RKO (cell line): Measurements from ENCODE around the gene ADAMTS2.

ENCODE experiments used
- DNase-seq: peaks from one replicate; pipeline ENCODE4 v3.0.0-alpha.2; 2016; ENCODE audit warnings: low spot score

Gene ADAMTS2

DNA sequence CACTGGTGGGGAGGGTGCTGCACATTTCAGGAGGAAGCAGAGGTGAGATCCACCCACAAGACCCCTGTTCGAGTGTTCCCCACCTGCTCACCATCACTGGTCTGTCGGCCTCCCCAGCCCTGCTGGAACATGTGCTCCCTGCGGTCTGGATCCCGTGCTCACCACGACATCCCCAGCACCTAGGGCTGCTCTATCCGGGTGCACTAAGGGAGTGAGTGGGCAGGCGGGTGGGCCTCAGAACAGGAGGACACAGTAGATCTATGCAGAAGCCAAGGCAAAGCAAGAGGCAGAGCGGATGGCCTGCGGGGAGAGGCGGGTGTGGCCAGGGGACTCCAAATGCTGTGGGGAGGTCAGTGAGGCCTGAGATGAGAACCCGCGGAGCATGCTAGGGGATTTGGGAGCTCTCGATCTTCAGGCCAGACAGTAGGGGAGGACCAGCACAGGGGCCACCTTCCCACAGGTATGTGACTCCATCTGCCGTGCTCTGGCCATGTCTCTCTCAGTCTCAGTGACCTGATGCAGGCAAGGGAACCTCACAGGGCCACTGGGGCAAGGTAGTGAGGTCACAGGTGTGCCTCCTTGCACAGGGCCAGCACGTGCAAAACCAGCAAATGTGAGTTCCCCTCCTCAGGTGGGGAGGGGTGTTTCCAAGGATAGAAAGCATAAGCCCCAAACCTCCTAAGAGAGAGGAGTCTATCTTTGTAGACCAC, 150.9 kb downstream of the ADAMTS2 start:
- no peak for DNase-seq

DNA sequence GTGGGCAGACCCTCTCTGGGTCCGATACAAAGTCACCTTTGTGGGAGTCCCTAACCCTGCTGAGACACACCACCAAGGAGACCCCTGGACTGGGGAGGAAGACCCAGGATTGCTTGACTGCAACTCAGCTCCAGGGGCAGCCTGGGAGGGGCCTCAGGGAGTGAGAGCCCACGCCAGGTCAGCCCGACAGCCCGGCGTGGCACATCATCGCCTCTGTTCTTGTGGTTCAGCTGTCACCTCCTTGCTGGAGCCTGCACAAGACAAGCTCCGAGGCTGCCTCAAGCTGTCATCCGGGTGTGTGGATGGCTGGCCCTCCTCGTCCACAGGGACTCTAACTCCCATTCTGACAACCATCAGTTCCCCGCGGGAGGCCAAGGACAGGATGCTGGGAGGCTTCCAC, 151.5 kb downstream of the ADAMTS2 start:
- no peak for DNase-seq

DNA sequence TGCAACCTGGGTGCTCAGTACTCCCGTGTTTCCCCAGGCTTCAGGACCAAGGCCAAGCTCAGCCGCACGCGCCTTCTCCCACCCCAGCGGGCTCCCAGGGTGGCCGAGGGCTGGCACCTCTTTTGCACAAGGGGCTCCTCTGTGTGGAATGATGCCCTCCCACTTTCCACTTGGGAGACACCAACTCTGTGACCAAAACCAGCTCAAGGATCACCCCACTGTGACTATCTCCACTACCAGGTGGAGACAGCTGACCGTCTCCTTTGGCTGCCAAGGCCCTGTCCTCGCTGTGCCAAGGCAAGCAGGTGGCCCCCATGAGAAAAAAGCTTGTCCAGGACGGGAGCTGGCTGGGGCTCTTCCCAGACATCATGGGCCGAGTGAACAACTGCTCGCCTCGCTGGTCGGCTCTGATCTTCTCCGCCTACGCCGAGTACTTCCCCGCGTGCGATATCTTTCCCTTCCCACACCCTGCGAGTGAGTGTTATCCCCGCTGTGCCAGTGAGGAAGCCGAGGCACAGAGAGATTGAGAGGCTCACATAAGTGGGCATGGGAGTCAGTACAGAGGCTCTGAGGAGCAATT, 152.3 kb downstream of the ADAMTS2 start:
- DNase-seq: no peak

DNA sequence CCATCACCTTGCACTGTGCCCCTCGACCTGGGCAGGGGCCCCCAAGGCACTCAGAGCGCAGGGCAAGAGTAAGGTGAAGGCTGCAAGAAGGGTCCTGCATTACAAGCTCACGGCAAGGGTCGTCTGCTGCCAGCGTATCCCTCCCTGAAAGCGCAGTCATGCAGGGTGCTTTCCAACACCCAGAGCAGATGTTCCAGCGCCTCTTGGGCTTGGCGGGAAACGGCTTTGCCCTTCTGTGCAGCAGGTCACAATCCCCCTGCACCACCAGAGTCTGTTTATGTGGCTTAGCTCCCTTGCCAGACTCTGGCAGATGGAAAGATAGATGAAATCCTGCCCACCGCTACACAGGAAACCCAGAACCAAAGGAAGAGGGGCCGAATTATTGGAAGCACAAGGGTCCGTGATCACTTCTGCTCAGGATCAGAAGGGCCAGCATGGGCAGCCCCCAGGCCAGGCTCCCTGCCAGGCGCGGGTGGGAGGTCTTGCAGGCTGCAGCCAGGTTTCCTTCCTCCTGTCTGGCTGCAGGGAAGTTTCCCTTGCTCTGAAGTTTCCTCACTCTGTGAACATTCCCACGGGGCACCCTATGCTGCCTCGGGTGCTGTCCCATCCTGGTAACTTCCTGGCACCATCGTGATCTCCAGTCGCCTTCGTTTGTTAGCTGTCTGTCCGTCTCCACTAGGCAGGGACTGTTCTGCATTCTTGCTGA, 152.9 kb downstream of the ADAMTS2 start:
- DNase-seq: no peak

DNA sequence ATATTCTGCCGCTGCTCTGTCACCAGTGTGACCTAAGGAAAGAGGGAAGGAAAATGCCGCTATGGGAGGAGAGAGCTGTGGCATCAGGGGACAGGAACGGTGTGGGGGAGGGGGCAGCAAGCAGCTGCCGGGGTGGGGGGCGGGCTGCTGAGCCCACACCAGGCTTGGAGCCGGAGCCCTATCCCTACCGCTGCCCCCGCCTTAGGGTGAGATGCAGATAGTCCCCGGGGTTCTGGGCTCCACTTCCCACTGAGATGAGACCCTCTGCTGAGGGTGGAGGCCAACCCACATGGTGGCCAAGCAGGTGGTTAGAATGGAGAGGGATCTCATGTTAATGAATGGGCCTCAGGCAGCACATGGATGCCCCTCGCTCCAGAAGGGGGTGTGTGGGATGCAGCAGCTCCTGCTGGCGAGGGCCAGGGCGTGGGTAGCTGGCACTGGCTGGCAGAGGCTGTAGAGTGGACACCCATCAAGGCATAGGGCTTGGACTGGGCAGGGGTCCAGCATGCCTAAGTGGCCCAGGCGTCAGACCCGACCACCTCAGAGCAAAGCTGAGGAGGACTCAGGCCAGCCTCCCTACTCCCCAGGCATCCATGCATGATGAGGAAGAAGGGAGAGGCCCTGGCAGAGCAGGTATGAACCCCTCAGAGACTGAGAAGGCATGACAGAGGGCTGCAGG, 153.6 kb downstream of the ADAMTS2 start:
- DNase-seq: no peak

DNA sequence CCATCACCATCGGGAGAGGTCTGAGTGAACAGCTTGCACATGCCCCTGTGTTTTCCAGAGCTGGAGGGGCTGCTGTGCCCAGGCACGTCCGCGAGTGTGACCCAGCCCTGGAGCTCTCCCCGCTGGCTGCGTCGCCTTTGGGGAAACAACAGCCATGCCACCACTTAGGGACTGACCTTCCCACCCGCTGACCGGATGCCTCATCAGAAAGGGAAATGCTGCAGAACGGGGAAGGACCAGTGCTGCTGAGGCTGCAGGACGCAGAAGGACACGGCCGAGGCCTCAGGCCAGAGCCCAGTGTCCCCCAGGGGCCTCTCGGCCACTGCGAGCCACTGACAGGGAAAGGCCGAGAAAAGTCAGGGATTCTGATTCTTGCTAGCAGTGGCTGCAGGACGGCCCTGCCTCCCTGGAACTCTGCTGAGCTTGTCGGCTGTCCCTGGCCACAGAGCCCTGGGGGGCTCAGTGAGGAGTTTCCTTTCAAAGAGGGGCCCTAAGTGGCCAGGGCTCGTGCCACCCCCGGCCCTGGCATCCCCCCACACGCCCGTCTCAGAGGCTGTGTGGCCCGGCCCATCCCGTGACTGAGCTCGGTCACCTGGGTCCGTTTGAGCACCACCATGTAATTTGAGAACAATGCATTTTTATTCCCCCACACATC, 154.3 kb downstream of the ADAMTS2 start:
- DNase-seq: no peak

DNA sequence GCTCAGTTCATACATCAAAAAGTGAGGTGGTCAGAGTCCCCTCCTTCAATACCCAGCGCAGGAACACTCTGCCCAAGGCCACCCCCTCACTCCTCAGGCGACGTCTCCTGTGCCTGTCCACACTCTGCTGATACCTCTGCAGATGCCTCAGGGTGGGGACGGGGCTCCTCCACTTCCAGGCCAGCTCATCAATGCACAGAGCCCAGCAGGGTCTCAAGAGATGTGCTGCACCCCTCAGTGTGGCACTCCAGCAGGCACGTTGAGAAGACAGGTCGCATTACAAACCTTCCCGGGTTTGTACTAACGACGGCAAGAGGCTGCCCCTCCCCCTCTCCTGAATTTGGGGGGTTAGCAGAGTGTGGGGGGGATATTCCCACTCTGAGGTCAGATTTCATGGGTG, 156.6 kb downstream of the ADAMTS2 start:
- no peak for DNase-seq

DNA sequence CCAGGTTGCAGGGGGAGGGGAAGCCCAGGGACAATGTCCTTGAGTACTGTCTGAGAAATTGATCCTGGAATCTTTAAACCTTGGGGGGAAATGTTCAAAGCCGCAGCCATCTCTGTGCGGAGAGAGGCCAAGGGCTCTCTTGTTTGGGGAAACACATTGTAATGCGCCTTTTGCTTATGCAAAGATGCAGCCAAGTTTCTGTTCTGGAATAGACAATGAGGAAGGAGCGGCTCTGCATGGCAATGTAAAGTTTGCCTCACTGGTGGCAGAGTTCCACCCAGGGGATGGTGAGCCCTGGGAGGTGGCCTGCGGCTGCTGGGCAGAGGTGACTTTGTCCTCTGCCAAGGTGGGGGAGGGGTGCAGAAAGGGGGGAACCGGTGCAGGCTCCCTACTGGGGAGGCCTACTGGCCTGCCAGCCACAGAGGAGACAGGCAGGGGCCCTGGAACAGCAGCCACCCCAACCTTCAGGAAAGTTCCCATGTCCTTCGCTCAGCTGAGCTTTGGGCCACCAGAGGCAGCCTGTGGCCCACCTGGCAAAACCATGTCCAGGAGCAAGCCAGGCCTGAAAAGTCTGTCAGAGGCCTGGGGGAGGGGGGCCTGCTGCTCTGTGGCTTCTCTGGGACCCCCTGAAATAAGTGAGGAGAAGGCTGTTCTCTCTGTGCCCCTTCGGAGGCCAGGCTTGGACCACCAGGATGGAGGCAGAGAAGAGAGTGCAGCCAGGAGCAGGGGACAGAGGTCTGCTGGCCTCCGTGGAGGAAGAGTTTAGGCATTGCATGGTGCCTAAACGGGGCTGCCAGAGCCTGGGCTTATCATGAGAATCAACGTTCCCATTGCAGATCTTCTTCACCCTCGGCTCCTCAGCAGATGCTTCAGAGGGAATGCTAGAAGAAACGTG, 157.3 kb downstream of the ADAMTS2 start:
- no peak for DNase-seq

DNA sequence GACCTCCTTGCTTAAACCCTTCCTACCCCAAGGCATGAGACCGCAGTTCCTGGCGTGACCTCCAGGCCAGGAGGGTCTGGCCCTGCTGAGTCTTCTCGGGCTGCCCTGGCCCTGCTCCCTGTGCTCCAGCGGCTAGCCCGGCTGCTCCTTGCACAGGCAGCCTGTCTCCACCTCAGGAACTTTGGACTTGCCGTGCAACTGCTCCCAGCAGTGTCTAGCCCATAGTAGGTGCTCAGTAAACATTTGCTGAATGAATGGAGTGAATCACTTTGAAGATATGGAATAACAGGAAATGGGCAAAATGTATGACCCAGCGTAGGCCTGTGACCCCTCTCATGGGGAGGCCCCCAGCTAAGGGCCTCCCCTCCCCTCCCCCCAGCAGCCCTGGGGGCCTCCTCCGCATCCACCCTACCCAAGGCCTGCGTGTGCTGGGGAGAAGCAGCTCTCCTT, 158.0 kb downstream of the ADAMTS2 start:
- DNase-seq: no peak

DNA sequence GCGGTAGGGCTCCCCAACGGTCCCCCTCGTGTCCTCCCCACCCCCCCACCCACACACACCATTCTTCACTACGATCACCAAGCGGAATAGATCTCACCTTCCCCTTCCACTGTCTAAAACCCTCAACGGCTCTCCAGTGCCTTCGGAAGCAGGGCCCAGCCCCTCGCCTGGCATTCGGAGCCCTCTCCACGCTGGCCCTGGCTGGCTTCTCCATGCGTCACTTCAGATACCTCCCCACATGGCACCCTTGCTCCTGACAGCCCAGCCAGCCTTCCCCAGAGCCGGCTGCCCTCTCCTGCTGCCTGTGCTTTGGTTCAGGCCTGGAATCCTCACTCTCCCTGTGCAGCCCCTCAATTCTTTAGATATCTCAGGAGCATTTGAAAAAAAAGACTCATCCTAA, 158.5 kb downstream of the ADAMTS2 start:
- DNase-seq: no peak

DNA sequence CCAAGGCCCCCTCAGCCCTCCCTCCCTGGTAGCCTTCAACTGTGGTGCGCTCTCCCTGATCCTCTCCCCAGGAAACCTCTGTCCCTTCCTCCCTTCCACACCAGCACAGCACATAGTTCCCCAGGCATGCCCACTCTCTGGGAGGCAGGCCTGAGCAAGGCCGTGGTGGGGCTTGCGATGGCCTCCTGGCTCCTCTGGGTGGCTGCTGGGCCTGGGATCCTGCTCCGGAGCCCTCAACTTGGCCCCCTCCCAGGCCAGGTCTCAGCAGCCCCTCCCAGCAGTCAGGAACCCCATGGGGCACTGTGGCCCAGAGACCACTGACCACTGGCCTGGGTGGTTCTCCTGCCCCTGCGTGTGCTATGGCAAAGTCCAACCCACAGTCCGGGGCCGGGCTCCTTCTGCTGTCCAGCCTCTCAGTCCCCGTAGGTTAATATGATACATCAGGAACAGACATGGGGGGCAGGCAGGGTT, 159.3 kb downstream of the ADAMTS2 start:
- no peak for DNase-seq

DNA sequence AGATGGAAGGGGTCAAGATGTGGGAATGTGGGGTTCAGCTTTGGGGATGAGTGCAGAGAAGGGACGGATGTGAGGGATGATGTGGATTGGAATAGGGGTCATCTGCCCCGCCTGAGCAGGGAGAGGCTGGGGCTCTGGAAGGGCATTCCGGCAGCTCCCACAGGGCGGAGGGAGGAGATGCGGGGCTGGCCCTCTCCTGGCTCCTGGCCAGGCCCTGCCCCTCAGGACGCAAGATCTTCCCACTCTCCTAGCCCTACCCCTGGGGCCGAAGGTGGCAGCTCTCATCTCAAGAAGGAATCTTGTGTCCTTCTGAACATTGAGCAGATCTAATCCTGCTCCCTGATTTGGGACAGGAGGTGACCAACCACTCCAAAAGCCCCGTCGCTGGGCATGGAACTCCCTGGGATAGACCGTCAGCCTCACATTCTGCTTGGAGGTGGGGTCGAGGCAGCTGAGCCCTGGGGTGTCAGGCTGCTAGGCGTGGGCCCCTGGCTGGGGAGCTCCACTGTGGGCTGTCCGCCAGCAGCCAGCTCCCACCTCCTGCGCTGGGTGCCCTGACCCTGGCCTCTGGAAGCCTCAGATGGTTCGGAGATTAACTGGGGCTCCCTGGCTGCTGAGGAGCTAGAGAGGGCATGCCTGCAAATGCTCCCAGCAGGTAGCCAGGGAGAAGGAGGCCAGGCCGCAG, 159.9 kb downstream of the ADAMTS2 start:
- no peak for DNase-seq

DNA sequence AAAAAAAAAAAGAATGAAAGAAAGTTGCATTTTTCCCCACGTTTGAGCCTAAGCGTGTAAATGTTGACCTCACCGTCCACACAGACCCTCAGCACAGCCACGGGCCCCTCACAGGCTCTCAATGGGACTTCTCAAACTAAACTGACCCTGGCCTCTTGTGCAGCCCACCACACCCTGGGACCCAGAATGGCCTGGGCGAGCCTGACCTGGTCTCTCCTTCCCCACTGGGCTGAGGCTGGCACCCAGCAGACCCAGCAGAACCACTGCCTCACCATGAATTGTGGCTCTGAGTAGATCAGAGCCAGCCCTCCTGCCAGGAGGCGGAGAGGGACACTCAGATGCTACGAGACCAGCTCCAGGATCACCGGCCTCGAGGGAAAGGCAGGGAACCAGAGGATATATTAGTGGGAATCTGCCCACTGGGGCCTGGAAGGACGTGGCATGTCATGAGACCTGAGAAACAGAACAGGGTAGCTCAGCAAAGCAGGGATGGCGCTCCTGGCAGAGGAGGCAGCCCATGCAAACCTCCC, 160.7 kb downstream of the ADAMTS2 start:
- DNase-seq: no peak

DNA sequence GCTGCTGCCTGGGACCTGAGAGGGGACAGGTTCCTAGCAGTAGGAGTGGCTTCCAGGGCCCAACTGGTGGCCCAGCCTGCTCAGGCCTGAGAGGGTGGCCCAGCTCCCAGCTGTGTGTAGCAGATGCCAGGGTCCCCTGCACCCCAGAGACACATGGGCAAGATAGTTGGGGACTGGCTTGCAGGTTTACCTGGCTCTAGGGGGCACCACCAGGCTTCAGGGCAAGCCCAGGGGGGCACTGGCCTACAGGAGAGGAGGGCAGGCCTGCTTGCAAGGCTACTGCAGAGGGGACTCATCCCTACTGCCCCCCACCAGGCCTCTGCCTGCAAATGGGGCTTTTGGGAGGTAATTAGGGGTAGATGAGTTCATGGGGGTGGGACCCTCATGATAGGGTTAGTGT, 161.8 kb downstream of the ADAMTS2 start:
- DNase-seq: no peak

DNA sequence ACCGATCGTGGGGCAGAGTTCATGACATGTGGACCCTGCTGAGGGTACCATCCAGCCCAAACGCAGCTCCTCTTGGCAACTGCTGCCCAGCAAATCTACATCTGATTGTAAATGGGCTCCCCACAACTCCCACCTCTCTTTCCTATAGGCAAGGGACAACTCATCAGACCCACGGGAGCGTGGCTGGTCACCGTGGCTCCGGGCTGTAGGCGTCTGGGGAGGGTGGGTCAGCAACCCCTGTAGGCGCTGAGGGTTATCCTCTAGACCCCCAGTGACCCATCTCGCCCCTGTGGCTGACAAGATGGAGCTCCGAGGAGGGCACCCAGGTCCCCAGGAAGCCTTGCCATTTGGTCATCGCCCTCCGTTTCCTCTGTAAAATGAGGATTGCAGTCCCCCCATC, 162.7 kb downstream of the ADAMTS2 start:
- no peak for DNase-seq

DNA sequence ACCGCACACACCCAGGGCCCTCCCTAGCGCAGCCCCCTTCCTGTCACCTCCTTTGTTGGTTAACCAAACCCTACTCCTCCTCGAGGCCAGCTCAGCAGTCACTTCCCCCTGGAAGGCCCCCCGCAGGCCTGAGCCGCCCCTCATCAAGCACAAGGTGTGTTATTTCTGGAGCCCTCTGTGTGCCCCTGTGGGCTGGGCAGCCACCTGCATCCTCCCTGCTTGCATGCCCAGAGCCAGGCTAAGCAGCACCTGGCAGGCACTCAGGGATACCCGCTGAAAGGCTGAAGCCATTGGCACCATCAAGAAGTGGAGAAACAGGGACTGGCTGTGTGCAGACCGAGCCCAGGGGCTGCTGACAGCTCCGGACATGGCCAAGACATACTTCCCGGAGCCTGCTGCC, 163.3 kb downstream of the ADAMTS2 start:
- DNase-seq: no peak

DNA sequence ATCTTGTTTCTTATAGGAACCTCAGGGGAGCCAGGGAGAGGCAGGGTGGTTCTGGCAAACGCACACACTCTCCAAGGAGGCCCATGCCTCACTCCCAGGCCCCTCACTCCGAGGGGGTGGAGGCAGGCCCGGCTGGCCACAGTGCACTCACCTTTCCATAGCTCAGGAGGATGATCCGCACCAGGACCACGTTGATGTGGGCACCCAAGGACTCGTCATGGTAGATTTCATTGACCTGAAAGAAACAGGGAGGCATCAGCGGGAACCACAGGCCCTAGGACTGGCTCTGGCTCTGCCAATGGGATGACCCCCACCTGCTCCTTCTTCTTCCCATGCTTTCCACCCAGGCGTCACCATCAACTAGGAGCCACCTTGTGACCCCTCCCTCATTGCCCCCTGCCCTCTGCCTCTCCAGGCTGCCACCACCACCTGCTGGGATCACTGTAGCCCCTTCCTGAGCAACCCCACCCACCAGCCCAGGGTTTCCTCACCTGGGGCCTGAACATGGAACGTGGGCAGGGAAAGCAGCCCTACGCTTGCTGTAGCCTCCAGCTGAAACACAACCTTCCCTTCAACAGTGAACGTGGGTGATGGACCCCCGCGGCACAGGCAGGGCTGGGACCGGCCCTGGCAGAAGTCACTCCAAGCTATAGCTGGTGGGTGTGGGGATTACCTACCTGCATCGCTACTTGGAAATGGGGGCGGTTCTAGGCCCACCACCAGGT, 164.2 kb downstream of the ADAMTS2 start:
- DNase-seq: no peak

DNA sequence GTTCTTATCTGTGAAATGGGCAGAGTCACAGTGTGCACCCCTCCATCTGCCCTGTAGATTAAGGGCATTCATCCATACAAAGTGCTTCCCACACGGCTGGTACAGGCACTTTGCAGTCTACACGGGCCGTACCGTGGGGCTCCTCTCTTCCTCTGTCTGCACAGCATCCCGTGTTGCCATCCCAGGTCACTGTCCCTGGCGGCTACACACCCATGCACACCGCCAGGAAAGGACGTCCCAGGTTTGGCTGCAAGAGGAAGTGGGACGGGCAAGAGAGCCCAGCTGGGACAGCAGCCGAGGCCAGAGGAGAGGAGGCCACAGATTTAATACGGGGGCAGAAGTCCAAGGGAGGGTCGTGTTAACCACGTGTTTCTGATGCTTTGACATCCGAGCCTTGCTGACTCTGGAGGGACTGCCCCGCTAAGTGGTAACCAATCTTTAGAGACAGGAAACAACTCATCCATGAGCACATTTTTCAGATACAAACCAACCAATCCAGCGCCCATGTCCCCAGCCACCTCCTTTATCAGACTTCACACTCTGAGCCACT, 165.1 kb downstream of the ADAMTS2 start:
- no peak for DNase-seq
